ENCODE measurements around the gene NTHL1. TPM values are rescaled to one million over a fixed set of nuclear protein-coding genes. Genes with fewer than 3 reads are reported as not detected.

The NTHL1 gene
- total and polyA plus RNA-seq, 10 of the 15 experiments (the other 5 are each of a cell fraction or from before 2014, with no cell fraction given) = 0.85 to 54.7 (median 39.0) TPM

DNA sequence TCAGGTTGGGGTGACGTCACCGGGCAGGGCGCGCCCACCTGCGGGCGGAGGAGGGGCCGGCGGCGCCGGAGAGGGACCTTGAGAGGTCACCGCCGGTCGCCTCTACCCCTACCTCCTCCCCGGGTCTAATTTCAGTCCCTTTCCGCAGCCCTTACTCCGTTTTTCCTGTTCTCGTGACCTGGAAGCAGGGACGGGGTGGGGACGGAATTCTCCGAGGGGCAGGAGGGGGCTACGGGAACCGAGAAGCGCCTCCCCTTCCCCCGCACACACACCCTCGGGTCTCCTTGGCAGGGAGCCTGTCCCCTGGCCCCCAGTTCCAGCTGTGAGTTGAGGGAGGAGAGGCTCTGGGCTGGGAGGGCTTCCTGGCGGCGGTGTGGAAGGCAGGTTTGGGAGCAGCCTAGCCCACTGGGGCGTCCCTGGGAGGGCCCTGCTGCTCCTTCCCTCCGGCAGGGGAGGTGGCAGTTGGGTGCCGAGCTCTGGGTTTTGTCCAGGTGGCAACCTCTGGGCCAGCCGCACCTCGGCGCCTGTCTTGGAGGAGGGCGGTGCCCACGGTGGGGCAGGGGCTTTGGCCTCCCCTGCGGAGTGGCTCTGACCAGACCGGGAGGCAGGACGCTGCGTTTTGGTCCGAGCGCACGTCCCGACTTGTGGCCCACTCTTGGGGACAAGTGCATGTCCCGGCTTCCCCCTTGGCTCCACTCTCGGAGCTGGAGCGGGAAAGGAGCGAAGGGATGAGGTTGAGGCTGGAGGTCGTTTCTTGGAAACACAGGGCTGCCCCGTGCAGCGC, 57.1 kb downstream of the NTHL1 start (continued):
- TF ChIP-seq PRDM15 (CRISPR knock-in tag; IDR thresholded peaks at IDR 0.05) = no peak
- TF ChIP-seq ZNF217 (IDR thresholded peaks at IDR 0.05) = no peak
- no peak for TF ChIP-seq NRF1 (conservative IDR thresholded peaks at IDR 0.05; ENCODE audit: low read depth, low read length)
- TF ChIP-seq CBX3 (IDR thresholded peaks at IDR 0.05; ENCODE audit: borderline replicate concordance, low read depth) = no peak
- TF ChIP-seq SKIL (IDR thresholded peaks at IDR 0.05; ENCODE audit: low read depth, poor library complexity, severe bottlenecking) = no peak
- no peak for TF ChIP-seq MLLT1 (IDR thresholded peaks at IDR 0.05)
- TF ChIP-seq NR2C2 (IDR thresholded peaks at IDR 0.05; ENCODE audit: borderline replicate concordance, control insufficient read depth, insufficient read length, low read depth) = no peak
- no peak for TF ChIP-seq RAD51 (IDR thresholded peaks at IDR 0.05)
- no peak for TF ChIP-seq FOXM1 (IDR thresholded peaks at IDR 0.05; ENCODE audit: low read depth, low read length)
- TF ChIP-seq SRF (IDR thresholded peaks at IDR 0.05; ENCODE audit: low read depth in 2 of 2, low read length in 2 of 2) = no peak
- no peak for TF ChIP-seq CREM (IDR thresholded peaks at IDR 0.05; ENCODE audit: low read depth)
- TF ChIP-seq JUND (IDR thresholded peaks at IDR 0.05; ENCODE audit: low read depth, low read length) = peak; percentile 53; the same call in 1 of the 2 replicates
- no peak for TF ChIP-seq NFYA (IDR thresholded peaks at IDR 0.05; ENCODE audit: borderline replicate concordance, low read depth, low read length)
- TF ChIP-seq REST (IDR thresholded peaks at IDR 0.05; ENCODE audit: low read depth, low read length) = no peak
- no peak for TF ChIP-seq EED (IDR thresholded peaks at IDR 0.05; ENCODE audit: low read depth)
- TF ChIP-seq ASH2L (IDR thresholded peaks at IDR 0.05; ENCODE audit: borderline replicate concordance, low read depth) = no peak
- no peak for TF ChIP-seq SIX5 (IDR thresholded peaks at IDR 0.05; ENCODE audit: low read depth, low read length, severe bottlenecking)
- no peak for TF ChIP-seq ZZZ3 (IDR thresholded peaks at IDR 0.05; ENCODE audit: control insufficient read depth, insufficient read length, low read depth)
